Activated CD4-positive, alpha-beta T cell treated with anti-CD3 and anti-CD28 coated beads for 1 hour (primary cell): ENCODE measurements around the gene NFATC3.
"Not testable (repeated sequence)": the region's sequence is repeated elsewhere in the genome, so short reads cannot be mapped to it uniquely, and the experiment has no call there.

ENCODE experiments used
- DNase-seq: peaks from one replicate; pipeline ENCODE4 v3.0.0-alpha.2; 2020

The NFATC3 gene

GRCh38 chr16:68090533-68090932 is 5.4 kb downstream of the NFATC3 start:
- DNase-seq, result no peak

DNA sequence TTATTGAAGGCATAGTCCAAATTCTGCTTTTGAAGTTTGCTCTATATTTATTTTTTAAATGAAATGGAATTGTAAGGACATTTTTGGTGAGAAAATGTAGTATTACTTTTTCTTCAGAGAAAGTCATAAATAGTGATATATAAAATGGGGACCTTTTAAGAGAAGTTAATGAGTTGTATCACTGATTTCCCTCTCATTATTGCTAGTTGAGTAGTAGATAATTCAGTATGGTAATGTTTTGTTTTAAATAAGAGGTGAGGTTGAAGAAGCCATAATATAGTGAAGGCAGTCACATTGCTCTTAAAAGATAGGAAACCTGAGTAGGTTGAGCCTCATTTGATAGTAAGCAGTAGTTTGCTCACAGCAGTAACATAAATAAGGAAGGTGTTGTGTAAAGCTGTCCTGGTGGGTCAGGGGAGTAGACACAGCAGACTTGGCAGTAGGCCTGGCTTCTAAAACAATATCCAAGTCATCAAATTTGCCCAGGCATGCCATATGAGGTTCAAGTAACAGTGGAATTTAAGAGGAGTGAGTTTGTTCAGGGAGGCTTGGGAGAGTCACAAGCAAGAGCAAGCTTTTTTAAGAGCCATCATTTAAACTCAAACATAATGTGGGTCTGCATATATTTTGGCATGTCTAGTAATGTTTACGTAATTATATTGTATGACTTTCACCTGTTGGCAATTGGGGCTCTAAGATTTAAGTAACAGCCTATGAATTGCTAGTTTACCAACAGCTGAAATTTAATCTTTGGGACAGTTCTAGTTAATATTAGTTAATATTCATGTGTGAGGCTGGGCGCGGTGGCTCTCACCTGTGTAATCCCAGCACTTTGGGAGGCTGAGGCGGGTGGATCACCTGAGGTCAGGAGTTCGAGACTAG is 6.5 kb downstream of the NFATC3 start:
- DNase-seq, result no peak

GRCh38 chr16:68092275-68092674 is 7.1 kb downstream of the NFATC3 start:
- not testable (repeated sequence) for DNase-seq

DNA sequence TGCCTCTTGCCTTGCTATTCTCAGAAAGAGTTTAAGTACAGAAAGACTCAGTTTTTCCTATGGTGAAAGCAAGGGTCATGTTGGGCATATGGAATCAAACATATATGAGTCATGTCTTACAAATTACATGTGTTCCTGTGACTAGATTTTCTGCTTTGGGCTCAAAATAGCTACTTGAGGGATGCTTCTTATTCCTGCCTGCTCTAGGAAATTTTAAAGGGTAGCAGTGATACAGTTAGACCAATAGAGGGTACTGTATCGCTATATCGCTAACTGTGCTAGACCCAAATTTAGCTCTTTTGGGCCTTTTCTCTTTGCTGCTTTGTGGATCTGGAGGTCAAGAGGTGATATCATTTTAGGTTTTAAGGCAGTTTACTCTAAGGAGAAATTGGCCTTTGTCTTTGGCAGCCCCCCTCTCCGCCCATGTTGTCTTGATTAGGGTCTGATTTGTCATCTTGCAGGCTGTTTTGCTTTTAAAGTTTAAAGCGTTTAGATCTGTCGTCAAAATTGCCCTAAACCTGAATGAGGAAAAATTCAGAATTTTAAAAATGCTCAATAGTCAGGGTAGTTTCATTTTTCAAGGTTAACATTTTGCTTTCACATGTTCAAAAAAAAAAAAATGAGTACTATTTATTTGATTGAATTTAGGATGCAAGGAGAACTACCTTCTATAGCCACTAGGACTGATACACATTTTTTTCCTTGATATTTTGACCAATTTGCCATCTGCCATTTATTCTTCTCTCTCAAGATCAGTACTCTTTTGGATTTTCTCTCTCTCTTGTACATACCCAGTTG is 8.8 kb downstream of the NFATC3 start:
- no peak for DNase-seq

DNA sequence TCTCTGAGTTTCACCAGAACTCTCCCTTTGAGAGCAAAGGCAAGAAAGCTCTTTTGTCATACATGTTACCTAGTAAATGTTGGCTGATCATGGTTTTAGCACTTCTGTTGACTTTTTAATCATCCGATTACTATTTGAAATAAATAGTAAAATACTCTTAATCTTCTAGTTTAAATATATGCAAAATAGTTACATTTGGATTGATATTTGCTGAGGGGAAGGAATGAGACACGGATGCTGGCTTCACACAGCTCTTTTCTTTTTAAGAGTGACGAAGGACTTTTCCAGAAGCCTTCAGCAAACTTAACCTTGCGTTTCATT is 9.4 kb downstream of the NFATC3 start:
- no peak for DNase-seq

DNA sequence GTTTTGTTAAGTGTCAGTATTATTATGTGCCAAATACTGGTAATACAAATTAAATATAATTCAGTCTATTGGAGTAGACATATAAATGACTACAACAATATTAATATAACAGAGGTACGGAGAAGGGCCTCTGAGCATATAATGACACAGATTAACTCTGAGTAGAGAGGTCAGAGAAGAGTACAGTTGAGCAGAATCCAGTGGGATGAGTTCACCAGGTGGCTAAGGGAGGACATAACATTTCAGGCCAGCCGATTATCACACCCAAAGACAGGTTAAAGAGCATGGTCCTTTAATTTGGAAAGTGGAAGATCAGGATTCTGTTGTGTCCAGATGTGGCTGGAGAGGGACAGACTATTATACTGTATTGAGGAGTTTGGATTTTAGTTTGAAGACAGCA is 11.3 kb downstream of the NFATC3 start:
- no peak for DNase-seq

- no peak for DNase-seq
Measured at GRCh38 chr16:68097088-68097487, 11.9 kb downstream of the NFATC3 start.

- no peak for DNase-seq
Measured at GRCh38 chr16:68097895-68098294, 12.7 kb downstream of the NFATC3 start.

DNA sequence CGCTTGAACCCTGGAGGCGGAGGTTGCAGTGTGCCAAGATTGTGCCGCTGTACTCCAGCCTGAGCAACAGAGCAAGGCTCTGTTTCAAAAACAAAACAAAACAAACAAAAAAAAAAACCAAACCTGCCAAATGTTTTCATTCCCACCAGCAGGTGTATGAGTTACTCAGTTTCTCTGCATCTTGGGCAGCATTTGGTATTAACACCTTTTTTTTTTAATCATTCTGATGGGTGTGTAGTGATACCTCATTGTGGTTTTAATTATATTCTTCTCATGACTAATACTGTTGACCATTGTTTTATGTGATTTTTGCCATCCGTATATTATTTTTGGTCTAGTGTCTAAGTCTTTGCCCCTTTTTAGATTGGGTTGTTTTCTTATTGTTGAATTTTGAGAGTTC is 15.3 kb downstream of the NFATC3 start:
- no peak for DNase-seq

DNA sequence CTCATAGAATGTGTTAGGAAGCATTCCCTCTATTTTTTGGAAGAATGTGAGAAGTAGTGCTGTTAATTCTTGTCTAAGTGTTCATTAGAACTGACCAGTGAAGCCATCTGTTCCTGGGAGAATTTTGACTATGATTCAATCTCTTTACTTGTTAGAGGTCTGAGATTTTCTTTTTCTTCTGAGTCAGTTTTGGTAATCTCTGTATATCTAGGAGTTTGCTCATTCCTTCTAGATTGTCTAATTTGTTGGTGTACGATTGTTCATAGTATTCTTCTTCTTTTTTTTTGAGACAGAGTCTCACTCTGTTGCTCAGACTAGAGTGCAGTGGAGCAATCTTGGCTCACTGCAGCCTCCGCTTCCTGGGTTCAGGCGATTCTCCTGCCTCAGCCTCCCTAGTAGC is 20.4 kb downstream of the NFATC3 start:
- DNase-seq, result no peak

GRCh38 chr16:68107230-68107928 is 22.2 kb downstream of the NFATC3 start:
- DNase-seq, result not testable (repeated sequence)

- DNase-seq, result not testable (repeated sequence)
Measured at GRCh38 chr16:68109156-68109555, 24.0 kb downstream of the NFATC3 start.

- not testable (repeated sequence) for DNase-seq
Measured at GRCh38 chr16:68110611-68111010, 25.4 kb downstream of the NFATC3 start.

DNA sequence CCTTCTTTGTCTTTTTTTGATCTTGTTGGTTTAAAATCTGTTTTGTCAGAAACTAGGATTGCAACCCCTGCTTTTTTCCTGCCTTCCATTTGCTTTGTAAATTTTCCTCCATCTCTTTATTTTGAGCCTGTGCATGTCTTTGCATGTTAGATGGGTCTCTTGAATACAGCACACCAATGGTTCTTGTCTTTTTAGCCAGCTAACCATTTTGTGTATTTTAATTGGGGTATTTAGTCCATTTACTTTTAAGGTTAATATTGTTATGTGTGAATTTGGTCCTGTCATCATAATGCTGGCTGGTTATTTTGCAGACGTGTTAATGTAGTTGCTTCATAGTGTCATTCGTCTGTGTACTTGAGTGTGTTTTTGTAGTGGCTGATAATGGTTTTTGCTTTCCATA is 26.2 kb downstream of the NFATC3 start:
- no peak for DNase-seq

GRCh38 chr16:68113059-68113761 is 28.0 kb downstream of the NFATC3 start:
- no peak for DNase-seq

- no peak for DNase-seq
Measured at GRCh38 chr16:68113765-68114240, 28.6 kb downstream of the NFATC3 start.

DNA sequence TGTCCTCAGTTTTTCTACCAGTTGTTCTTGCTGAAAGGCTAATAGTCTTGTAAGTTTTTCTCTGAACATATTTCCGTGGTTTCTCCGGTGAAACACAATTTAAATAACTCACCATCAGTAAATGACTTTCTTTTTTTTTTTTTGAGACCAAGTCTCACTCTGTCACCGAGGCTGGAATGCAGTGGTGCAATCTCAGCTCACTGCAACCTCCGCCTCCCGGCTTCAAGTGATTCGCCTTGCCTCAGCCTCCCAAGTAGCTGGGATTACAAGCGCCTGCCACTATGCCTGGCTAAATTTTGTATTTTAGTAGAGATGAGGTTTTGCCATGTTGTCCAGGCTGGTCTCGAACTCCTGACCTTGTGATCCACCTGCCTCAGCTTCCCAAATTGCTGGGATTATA is 29.8 kb downstream of the NFATC3 start:
- not testable (repeated sequence) for DNase-seq

DNA sequence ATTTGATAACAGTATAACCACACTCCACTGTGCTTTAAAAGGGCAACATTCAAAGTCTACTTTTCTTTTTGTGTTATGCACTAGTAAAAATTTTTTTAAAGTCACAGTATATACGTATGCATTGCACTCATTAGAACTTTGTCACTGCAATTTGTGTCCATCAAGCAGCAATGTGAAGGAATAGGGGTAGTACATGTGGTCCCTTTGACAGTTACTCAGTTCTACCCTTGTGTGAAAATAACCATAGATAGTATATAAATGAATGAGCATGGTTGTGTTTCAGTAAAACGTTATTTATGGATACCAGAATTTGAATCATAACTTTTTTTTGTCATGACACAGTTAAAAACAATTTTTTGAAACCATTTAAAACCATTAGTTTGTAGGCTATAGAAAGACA is 30.7 kb downstream of the NFATC3 start:
- DNase-seq, result no peak

- no peak for DNase-seq
Measured at GRCh38 chr16:68116256-68116867, 31.2 kb downstream of the NFATC3 start.

- DNase-seq, result no peak
Measured at GRCh38 chr16:68117884-68118283, 32.7 kb downstream of the NFATC3 start.

DNA sequence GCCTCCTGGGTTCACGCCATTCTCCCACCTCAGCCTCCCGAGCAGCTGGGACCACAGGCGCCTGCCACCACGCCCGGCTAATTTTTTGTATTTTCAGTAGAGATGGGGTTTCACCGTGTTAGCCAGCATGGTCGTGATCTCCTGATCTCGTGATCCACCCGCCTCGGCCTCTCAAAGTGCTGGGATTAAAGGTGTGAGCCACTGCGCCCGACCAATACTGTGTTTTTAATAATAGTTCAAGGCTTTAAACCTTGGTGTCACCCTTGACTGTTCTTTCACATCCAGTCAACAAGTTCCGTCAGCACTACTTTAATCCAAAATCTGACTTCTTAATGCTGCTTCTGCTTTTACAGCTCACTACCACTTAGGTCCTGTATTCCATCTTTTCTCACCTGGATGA is 33.8 kb downstream of the NFATC3 start:
- not testable (repeated sequence) for DNase-seq

DNA sequence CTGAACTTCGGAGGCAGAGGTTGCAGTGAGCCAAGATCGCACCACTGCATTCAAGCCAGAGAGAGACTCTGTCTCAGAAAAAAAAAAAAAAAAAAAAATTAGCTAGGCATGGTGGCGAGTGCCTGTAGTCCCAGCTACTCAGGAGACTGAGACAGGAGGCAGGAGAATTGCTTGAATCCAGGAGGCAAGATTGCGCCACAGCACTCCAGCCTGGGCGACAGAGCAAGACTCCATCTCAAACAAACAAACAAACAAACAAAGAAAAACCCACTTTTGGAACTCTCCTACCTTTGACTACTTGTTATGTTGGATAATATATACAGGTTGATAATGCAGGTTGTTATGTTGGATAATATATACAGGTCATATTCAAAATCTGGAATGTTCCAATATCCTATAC is 35.3 kb downstream of the NFATC3 start:
- DNase-seq, result not testable (repeated sequence)
